ENCODE measurements around the gene LBX2.

DNA sequence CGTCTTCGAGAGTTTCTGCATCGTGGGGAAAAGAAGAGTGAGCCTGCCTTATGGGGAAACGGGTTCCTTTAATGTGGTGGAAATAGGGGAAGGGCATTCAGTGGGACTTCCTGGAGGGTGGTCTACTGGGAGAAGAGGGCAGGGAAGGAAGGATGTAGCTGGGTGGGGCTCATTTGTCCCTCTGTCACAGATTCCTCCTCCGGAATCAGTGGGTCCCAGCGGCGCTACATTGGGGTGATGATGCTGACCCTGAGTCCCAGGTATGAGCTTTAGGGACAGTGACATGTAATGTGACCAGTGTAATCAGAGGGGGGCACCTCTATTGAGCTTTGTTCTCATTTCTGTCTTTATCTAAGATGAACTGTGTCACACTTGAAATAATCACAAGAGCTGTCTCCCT lies 32.3 kb upstream of the LBX2 start:
- no peak for TF ChIP-seq EP300 (IDR thresholded peaks at IDR 0.05; ENCODE audit: borderline replicate concordance in 1 of 2, low read depth in 1 of 2, low read length in 1 of 2)
- no peak for TF ChIP-seq SIN3A (IDR thresholded peaks at IDR 0.05; ENCODE audit: borderline replicate concordance, low read depth, low read length)
- TF ChIP-seq, protein P1, sequence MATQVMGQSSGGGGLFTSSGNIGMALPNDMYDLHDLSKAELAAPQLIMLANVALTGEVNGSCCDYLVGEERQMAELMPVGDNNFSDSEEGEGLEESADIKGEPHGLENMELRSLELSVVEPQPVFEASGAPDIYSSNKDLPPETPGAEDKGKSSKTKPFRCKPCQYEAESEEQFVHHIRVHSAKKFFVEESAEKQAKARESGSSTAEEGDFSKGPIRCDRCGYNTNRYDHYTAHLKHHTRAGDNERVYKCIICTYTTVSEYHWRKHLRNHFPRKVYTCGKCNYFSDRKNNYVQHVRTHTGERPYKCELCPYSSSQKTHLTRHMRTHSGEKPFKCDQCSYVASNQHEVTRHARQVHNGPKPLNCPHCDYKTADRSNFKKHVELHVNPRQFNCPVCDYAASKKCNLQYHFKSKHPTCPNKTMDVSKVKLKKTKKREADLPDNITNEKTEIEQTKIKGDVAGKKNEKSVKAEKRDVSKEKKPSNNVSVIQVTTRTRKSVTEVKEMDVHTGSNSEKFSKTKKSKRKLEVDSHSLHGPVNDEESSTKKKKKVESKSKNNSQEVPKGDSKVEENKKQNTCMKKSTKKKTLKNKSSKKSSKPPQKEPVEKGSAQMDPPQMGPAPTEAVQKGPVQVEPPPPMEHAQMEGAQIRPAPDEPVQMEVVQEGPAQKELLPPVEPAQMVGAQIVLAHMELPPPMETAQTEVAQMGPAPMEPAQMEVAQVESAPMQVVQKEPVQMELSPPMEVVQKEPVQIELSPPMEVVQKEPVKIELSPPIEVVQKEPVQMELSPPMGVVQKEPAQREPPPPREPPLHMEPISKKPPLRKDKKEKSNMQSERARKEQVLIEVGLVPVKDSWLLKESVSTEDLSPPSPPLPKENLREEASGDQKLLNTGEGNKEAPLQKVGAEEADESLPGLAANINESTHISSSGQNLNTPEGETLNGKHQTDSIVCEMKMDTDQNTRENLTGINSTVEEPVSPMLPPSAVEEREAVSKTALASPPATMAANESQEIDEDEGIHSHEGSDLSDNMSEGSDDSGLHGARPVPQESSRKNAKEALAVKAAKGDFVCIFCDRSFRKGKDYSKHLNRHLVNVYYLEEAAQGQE (IDR thresholded peaks at IDR 0.05; ENCODE audit: low read depth, low read length), result no peak
- TF ChIP-seq, protein P2, sequence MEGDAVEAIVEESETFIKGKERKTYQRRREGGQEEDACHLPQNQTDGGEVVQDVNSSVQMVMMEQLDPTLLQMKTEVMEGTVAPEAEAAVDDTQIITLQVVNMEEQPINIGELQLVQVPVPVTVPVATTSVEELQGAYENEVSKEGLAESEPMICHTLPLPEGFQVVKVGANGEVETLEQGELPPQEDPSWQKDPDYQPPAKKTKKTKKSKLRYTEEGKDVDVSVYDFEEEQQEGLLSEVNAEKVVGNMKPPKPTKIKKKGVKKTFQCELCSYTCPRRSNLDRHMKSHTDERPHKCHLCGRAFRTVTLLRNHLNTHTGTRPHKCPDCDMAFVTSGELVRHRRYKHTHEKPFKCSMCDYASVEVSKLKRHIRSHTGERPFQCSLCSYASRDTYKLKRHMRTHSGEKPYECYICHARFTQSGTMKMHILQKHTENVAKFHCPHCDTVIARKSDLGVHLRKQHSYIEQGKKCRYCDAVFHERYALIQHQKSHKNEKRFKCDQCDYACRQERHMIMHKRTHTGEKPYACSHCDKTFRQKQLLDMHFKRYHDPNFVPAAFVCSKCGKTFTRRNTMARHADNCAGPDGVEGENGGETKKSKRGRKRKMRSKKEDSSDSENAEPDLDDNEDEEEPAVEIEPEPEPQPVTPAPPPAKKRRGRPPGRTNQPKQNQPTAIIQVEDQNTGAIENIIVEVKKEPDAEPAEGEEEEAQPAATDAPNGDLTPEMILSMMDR (IDR thresholded peaks at IDR 0.05), result no peak
- peak; percentile 3; the same call in 1 of the 2 replicates for TF ChIP-seq POLR2AphosphoS5 (IDR thresholded peaks at IDR 0.05; ENCODE audit: low read depth, low read length)
- TF ChIP-seq JUND (IDR thresholded peaks at IDR 0.05), result no peak
- no peak for TF ChIP-seq RCOR1 (IDR thresholded peaks at IDR 0.05; ENCODE audit: low read length)
- no peak for TF ChIP-seq GATA2 (CRISPR knock-in tag; IDR thresholded peaks at IDR 0.05)
- TF ChIP-seq RFX5 (IDR thresholded peaks at IDR 0.05; ENCODE audit: low read length), result no peak
- TF ChIP-seq FOXM1 (IDR thresholded peaks at IDR 0.05; ENCODE audit: low read depth), result no peak
- TF ChIP-seq GABPA (IDR thresholded peaks at IDR 0.05; ENCODE audit: low read depth), result no peak
- TF ChIP-seq, protein P3, sequence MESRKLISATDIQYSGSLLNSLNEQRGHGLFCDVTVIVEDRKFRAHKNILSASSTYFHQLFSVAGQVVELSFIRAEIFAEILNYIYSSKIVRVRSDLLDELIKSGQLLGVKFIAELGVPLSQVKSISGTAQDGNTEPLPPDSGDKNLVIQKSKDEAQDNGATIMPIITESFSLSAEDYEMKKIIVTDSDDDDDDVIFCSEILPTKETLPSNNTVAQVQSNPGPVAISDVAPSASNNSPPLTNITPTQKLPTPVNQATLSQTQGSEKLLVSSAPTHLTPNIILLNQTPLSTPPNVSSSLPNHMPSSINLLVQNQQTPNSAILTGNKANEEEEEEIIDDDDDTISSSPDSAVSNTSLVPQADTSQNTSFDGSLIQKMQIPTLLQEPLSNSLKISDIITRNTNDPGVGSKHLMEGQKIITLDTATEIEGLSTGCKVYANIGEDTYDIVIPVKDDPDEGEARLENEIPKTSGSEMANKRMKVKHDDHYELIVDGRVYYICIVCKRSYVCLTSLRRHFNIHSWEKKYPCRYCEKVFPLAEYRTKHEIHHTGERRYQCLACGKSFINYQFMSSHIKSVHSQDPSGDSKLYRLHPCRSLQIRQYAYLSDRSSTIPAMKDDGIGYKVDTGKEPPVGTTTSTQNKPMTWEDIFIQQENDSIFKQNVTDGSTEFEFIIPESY (IDR thresholded peaks at IDR 0.05; ENCODE audit: borderline replicate concordance, low read depth), result no peak
- no peak for TF ChIP-seq YY1 (IDR thresholded peaks at IDR 0.05; ENCODE audit: low read depth)
